ENCODE results near the gene CYB561. TPM values are rescaled to one million over a fixed set of nuclear protein-coding genes. Genes with fewer than 3 reads are reported as not detected.
A peak's percentile ranks its signal among the peaks of the same experiment; 100 is the strongest.

CYB561 gene
- total RNA-seq, 6 experiments from 2014 or later, result 7.4 to 21.9 (median 11.4) TPM

GRCh38 chr17:63399316-63399715 lies 46.8 kb downstream of the CYB561 start:
- Histone ChIP-seq H3K27me3 (no peaks in the 10 kb centered on the region), H3K9me3 (no peaks in the 10 kb centered on the region), H3K4me1 (no peaks in the 10 kb centered on the region), H3K36me3 (no peaks in the 10 kb centered on the region), H3K4me3 (no peak overlapping the region), H3K27ac (no peak overlapping the region)
- intact Hi-C loops (cut with DNase I), result no loop called here
- DNase-seq (no peak), ATAC-seq (peak in 3 of 4 donors; percentile 31 to 42 (median 41))
- TF ChIP-seq POLR2A (IDR thresholded peaks at IDR 0.05), result no peak
- TF ChIP-seq CTCF (IDR thresholded peaks at IDR 0.05), result no peak
- WGBS (ENCODE audit: insufficient coverage, low coverage, low lambda C conversion rate, missing lambda C conversion rate), result 39% methylated on average over 3 of the region's 3 CpGs

GRCh38 chr17:63398680-63399079 lies 47.4 kb downstream of the CYB561 start:
- no peak for DNase-seq
- 52% methylated on average over 4 of the region's 4 CpGs for WGBS (ENCODE audit: insufficient coverage, low coverage, low lambda C conversion rate, missing lambda C conversion rate)
- H3K4me1 ChIP-seq, result no peaks in the 10 kb centered on the region
- no peak overlapping the region for H3K27ac ChIP-seq
- no peak overlapping the region for H3K4me3 ChIP-seq
- intact Hi-C loops (cut with DNase I), result no loop called here
- H3K36me3 ChIP-seq, result no peaks in the 10 kb centered on the region
- no peaks in the 10 kb centered on the region for H3K27me3 ChIP-seq
- no peaks in the 10 kb centered on the region for H3K9me3 ChIP-seq
- TF ChIP-seq CTCF (IDR thresholded peaks at IDR 0.05), result no peak
- ATAC-seq, result no peak

- 62% methylated on average over 4 of the region's 6 CpGs for WGBS (ENCODE audit: insufficient coverage, low coverage, low lambda C conversion rate, missing lambda C conversion rate)
- no peak overlapping the region for H3K27ac ChIP-seq
- no peaks in the 10 kb centered on the region for H3K27me3 ChIP-seq
- no peak for TF ChIP-seq POLR2A (IDR thresholded peaks at IDR 0.05)
- no peaks in the 10 kb centered on the region for H3K36me3 ChIP-seq
- DNase-seq, result no peak
- no peak overlapping the region for H3K4me3 ChIP-seq
- H3K4me1 ChIP-seq, result no peaks in the 10 kb centered on the region
- ATAC-seq, result no peak
- H3K9me3 ChIP-seq, result no peaks in the 10 kb centered on the region
- intact Hi-C loops (cut with DNase I), result no loop called here
Measured at GRCh38 chr17:63395075-63395805, 50.9 kb downstream of the CYB561 start.

GRCh38 chr17:63390090-63390489 lies 56.0 kb downstream of the CYB561 start:
- Histone ChIP-seq H3K36me3 (no peaks in the 10 kb centered on the region), H3K4me1 (no peaks in the 10 kb centered on the region), H3K27ac (no peak overlapping the region), H3K4me3 (no peak overlapping the region), H3K27me3 (no peaks in the 10 kb centered on the region), H3K9me3 (no peaks in the 10 kb centered on the region)
- DNase-seq, result no peak
- intact Hi-C loops (cut with DNase I), result no loop called here
- no peak for ATAC-seq
- no peak for TF ChIP-seq CTCF (IDR thresholded peaks at IDR 0.05)
- TF ChIP-seq POLR2A (IDR thresholded peaks at IDR 0.05), result no peak
- 82% methylated on average over 5 of the region's 5 CpGs for WGBS (ENCODE audit: insufficient coverage, low coverage, low lambda C conversion rate, missing lambda C conversion rate)

DNA sequence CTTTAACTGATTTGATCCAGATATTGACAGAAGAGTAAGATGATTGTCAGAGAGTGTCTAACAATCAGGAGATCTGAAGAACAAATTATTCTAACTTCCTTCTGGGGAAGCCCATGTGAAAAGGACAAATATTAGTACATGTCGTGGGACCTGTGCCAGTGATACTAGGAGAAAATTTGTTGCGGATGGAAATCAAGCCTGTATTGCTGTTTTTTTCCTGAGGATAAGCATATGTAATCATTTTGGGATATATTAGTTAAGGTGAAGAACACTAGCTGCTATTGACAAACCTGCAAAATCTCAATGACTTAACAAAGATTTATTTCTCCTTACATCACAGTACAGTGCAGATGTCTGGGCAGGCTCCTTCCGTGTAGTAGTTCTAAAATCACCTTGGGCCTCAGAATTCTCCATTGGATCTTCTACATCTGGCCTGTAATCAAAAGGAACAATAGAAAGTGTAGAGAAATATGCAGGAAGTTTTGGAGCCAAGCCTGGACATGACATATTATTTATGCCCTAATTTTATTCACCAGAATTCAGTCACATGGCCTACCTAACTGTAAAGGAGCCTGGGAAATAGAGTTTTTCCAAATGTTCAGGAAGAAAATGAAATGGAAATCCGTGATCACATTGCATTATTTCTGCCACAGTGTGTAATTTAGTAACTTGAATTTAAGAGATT lies 58.3 kb downstream of the CYB561 start:
- Histone ChIP-seq H3K4me1 (no peaks in the 10 kb centered on the region), H3K27me3 (no peaks in the 10 kb centered on the region), H3K9me3 (no peaks in the 10 kb centered on the region), H3K27ac (no peak overlapping the region), H3K4me3 (no peak overlapping the region), H3K36me3 (no peaks in the 10 kb centered on the region)
- no peak for TF ChIP-seq CTCF (IDR thresholded peaks at IDR 0.05)
- no peak for TF ChIP-seq POLR2A (IDR thresholded peaks at IDR 0.05)
- 83% methylated on average over 4 of the region's 4 CpGs for WGBS (ENCODE audit: insufficient coverage, low coverage, low lambda C conversion rate, missing lambda C conversion rate)
- DNase-seq (no peak), ATAC-seq (no peak)
- intact Hi-C loops (cut with DNase I), result no loop called here

Measured in right lobe of liver (tissue), 6 donors.